ENCODE measurements around the gene LARGE1. TPM values are rescaled to one million over a fixed set of nuclear protein-coding genes. Genes with fewer than 3 reads are reported as not detected.

LARGE1 gene
- total and polyA plus RNA-seq, 2 experiments from 2014 or later = 21.2 to 23.6 TPM

- Histone ChIP-seq H3K79me2 (peaks cover 61% of the 10 kb centered on the region), H3K9me2 (replicated peaks; ENCODE audit: insufficient read depth) (no peaks in the 10 kb centered on the region), H3K4me3 (peak overlapping the region; percentile 71), H2AFZ (no peak overlapping the region), H3K27me3 (no peaks in the 10 kb centered on the region), H4K20me1 (ENCODE audit: insufficient read depth, poor library complexity, severe bottlenecking) (peaks cover 44% of the 10 kb centered on the region), H3K4me1 (ENCODE audit: insufficient read depth) (peaks cover 9% of the 10 kb centered on the region), H3K9me3 (ENCODE audit: low read depth) (no peaks in the 10 kb centered on the region), H3K4me2 (peak overlapping the region; percentile 94), H3K27ac (peak overlapping the region; percentile 58), H3K36me3 (replicated peaks; ENCODE audit: insufficient read depth, low read depth) (no peaks in the 10 kb centered on the region)
- WGBS (ENCODE audit: low lambda C conversion rate, missing lambda C conversion rate) = 36% methylated on average over 10 of the region's 10 CpGs
- TF ChIP-seq CTCF (IDR thresholded peaks at IDR 0.05; ENCODE audit: poor library complexity) (no peak), EZH2phosphoT487 (IDR thresholded peaks at IDR 0.05; ENCODE audit: low read depth, severe bottlenecking, unreplicated experiment) (no peak), EZH2 (IDR thresholded peaks at IDR 0.05; ENCODE audit: borderline replicate concordance) (no peak)
- DNase-seq (ENCODE audit: low spot score) = no peak
These were observed 1.5 kb downstream of the LARGE1 start for GRCh38 chr22:33918676-33919365.

- Histone ChIP-seq H3K27me3 (no peaks in the 10 kb centered on the region), H3K4me3 (no peak overlapping the region), H3K36me3 (replicated peaks; ENCODE audit: insufficient read depth, low read depth) (no peaks in the 10 kb centered on the region), H3K79me2 (peaks cover 70% of the 10 kb centered on the region), H3K27ac (no peak overlapping the region), H4K20me1 (ENCODE audit: insufficient read depth, poor library complexity, severe bottlenecking) (peaks cover 44% of the 10 kb centered on the region), H3K4me1 (ENCODE audit: insufficient read depth) (peaks cover 4% of the 10 kb centered on the region), H3K9me2 (replicated peaks; ENCODE audit: insufficient read depth) (no peaks in the 10 kb centered on the region), H3K4me2 (peak overlapping the region; percentile 94), H2AFZ (no peak overlapping the region), H3K9me3 (ENCODE audit: low read depth) (no peaks in the 10 kb centered on the region)
- peak; percentile 37 for DNase-seq (ENCODE audit: low spot score)
- TF ChIP-seq CTCF (IDR thresholded peaks at IDR 0.05; ENCODE audit: poor library complexity) = peak; percentile 29
- TF ChIP-seq EZH2 (IDR thresholded peaks at IDR 0.05; ENCODE audit: borderline replicate concordance) = no peak
- TF ChIP-seq EZH2phosphoT487 (IDR thresholded peaks at IDR 0.05; ENCODE audit: low read depth, severe bottlenecking, unreplicated experiment) = no peak
- 56% methylated on average over 10 of the region's 10 CpGs for WGBS (ENCODE audit: low lambda C conversion rate, missing lambda C conversion rate)
These were observed 2.4 kb downstream of the LARGE1 start for GRCh38 chr22:33917744-33918406.

GRCh38 chr22:33914699-33915098, 5.6 kb downstream of the LARGE1 start:
- Histone ChIP-seq H3K27me3 (no peaks in the 10 kb centered on the region), H3K4me3 (no peak overlapping the region), H3K4me2 (no peak overlapping the region), H2AFZ (no peak overlapping the region), H3K9me3 (ENCODE audit: low read depth) (no peaks in the 10 kb centered on the region), H3K36me3 (replicated peaks; ENCODE audit: insufficient read depth, low read depth) (no peaks in the 10 kb centered on the region), H4K20me1 (ENCODE audit: insufficient read depth, poor library complexity, severe bottlenecking) (peaks cover 44% of the 10 kb centered on the region), H3K79me2 (peaks cover 97% of the 10 kb centered on the region), H3K27ac (no peak overlapping the region), H3K9me2 (replicated peaks; ENCODE audit: insufficient read depth) (no peaks in the 10 kb centered on the region), H3K4me1 (ENCODE audit: insufficient read depth) (peaks cover 8% of the 10 kb centered on the region)
- 89% methylated on average over 1 of the region's 1 CpG for WGBS (ENCODE audit: low lambda C conversion rate, missing lambda C conversion rate)
- no peak for TF ChIP-seq EZH2 (IDR thresholded peaks at IDR 0.05; ENCODE audit: borderline replicate concordance)
- no peak for TF ChIP-seq CTCF (IDR thresholded peaks at IDR 0.05; ENCODE audit: poor library complexity)
- no peak for TF ChIP-seq EZH2phosphoT487 (IDR thresholded peaks at IDR 0.05; ENCODE audit: low read depth, severe bottlenecking, unreplicated experiment)
- no peak for DNase-seq (ENCODE audit: low spot score)

Measured in hepatocyte (in vitro differentiated cells).